Activated gamma-delta T cell treated with Interleukin-2 at 50 U/mL for 16 hours (primary cell): ENCODE data around the gene APOBEC3A.
"Not testable (repeated sequence)": the region's sequence is repeated elsewhere in the genome, so short reads cannot be mapped to it uniquely, and the experiment has no call there.

Experiments used
- DNase-seq: peaks from one replicate; pipeline ENCODE4 v3.0.0-alpha.2; 2020

Gene APOBEC3A

DNA sequence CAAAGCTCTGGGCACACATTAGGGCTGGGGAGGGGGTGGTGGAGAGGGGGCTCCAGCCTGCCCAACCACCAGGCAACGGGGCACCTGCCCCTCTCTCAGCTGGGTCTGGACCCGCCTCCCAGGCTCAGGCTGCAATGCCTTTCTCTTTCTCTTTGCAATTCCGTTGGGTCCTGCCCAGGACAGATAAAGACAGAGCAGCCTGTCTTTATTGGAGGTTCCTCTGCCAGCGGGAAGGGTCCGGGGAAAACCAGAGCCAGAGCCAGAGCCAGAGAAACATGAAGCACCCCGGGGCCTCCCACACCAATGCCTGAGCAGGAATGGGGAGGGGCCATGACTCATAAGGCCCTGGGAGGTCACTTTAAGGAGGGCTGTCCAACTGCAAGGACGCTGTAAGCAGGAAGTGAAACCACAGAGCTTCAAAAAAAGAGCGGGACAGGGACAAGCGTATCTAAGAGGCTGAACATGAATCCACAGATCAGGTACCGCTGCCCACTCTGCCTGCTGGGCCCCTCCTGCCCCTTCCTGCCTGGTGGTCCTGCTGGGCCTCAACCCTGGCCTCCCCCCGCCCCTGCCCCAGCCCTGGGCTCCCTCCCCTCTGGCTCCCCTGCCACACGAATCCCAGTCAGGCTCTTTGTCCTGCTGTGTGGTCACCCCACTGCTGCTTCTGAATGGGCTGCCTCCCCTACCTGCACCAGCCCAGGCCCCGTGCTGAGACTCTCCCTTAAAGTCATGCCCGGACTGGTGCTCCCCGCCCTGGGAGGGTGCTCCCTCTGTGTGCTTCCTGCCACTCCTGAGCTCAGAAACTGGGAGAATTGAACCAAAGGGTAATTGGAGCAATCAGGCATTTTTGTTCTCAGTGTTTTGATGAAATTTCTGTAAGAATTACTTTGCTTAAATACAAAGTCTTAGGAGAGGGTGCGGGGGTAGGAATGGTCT is 24.9 kb downstream of the APOBEC3A start, which contains the start of gene APOBEC3B:
TSS of gene APOBEC3B (plus strand) at position 356 of the 936 bp plus-strand sequence. CDS start at position 463, 107 bp downstream.
- DNase-seq: peak; percentile 65

DNA sequence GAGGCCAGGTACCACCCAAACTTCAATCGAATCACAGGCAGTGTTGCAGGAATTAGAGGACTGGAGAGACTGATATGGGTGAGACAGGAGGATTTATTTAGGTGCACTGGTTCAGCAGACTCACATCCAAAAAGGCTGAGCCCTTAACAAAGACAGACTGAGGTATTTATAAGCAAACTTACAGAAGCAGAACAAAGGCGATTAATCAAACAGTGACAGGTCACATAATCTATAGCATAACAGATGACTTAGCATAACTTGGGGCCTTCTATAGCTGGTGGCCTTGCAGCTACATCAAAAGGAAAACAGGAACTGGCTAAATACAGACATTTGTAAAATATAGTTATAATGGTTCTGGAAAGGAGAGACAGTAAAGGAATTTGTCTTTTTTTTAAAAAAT is 26.8 kb downstream of the APOBEC3A start:
- no peak for DNase-seq

- DNase-seq: peak; percentile 82
Observed at GRCh38 chr22:38984784-38985757, 27.7 kb downstream of the APOBEC3A start.

DNA sequence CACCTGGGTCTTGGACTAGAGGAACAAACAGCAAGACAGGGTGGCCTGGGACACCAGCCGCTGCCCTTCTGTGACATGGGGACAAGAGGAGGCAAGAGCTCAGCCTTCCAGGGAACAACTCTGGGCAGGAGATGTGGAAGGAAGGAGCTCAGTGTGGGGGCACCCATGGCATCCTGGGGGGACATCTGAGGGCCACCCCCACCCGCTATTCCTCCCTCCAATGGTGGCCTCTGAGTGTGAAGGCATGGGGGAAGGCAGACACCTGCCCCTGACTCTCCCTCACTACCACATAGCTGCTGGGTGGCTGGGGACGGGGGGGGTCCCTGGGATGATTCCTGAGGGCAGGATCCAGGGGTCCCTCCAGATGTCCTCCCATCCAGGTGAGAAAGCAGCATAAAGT is 29.2 kb downstream of the APOBEC3A start:
- no peak for DNase-seq

DNA sequence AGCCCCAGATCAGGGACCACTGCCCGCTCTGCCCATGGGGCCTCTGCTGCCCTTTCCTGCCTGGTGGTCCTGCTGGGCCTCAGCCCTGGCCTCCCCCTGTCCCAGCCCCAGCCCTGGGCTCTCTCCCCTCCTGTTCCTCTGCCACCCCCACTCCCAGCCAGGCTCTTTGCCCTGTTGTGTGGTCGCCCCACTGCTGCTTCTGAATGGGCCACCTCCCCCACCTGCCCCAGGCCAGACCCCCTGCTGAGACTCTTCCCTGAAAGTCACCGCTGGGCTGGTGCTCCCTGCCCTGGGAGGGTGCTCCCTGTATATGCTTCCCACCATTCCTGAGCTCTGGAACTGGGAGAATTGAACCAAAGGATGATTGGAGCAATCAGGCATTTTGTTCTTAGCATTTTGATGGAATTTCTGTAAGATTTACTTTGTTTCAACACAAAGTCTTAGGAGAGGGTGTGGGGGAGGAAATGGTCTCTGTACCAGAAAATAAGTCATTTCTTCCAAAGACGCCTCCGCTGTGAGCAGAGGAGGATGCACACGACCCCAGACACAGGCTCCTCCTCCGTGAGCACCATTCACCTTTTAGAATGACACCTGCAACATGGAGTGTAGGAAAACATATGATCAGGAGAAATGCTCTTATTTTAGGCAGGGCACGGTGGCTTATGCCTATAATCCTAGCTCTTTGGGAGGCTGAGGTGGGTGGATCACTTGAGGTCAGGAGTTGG is 29.9 kb downstream of the APOBEC3A start:
- DNase-seq: no peak

- peak; percentile 19 for DNase-seq
Observed at GRCh38 chr22:38989466-38989865, 32.1 kb downstream of the APOBEC3A start.

GRCh38 chr22:38992871-38993371 is 35.5 kb downstream of the APOBEC3A start:
- DNase-seq: not testable (repeated sequence)

GRCh38 chr22:38996105-38996504 is 38.7 kb downstream of the APOBEC3A start:
- DNase-seq: no peak

DNA sequence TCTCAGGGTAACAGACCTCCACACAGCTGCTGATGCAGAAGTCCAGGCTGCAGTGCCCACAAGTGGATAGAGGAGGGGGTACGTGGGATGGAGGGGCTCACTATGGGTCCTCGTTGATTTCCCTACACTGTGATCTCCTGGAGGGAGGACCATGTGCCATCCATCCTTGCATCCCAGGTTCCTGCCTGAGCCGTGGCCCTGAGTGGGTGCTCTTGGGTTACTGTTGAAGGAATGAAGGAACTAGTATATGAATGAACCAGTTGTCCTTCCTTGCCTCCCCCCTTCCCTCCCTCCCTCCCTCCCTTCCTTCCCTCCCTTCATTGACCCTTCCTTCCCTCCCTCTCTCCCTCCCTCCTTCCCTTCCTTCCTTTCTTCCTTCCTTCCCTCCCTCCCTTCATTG is 40.1 kb downstream of the APOBEC3A start:
- no peak for DNase-seq

GRCh38 chr22:39003165-39003638 is 45.8 kb downstream of the APOBEC3A start:
- DNase-seq: peak; percentile 81

DNA sequence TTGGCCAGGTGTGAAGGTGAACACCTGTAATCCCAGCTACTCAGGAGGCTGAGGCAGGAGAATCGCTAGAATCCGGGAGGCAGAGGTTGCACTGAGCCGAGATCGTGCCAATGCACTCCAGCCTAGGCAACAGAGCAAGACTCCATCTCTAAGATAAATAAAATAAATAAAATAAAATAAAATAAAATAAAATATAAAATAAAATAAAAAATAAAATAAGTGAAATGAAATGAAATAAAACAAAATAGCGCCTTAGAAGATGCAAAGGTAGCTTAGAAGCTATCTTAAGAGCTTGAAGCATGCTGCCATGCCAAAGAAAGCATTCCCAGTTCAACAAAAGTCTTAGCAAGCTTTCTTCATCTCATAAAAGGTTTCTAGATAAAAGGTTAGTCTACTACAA is 49.8 kb downstream of the APOBEC3A start:
- DNase-seq: no peak

- not testable (repeated sequence) for DNase-seq
Observed at GRCh38 chr22:39008271-39008850, 51.0 kb downstream of the APOBEC3A start.

DNA sequence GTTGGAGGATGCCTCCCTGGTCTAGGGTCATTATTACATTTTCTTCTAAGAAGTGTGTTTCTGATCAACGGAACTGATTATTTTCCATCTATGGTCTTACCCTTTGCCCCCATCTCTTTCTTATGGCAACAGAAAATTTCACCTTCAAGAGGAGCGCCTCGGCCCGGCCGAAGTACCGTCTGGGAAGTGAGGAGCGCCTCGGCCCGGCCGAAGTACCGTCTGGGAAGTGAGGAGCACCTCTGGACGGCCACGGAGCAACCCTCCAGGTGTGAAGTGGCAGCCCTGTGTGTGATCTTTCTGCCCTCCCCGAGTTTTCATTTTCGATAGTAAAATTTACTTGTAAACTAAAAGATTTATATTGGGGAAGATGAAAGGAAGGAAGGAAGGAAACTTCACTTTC is 53.5 kb downstream of the APOBEC3A start:
- DNase-seq: no peak
